DMS 273 treated with DMSO at 0.1 percent for 48 hours (cell line): ENCODE data around the gene SLFN14.
"Not testable (repeated sequence)": the region's sequence is repeated elsewhere in the genome, so short reads cannot be mapped to it uniquely, and the experiment has no call there.

Source experiments
- DNase-seq: peaks from one replicate; lab custom pipeline; 2025; lab: John Stamatoyannopoulos, UW

SLFN14 gene

GRCh38 chr17:35521654-35522256 is 38.9 kb downstream of the SLFN14 start:
- not testable (repeated sequence) for DNase-seq

GRCh38 chr17:35521150-35521549 is 39.5 kb downstream of the SLFN14 start:
- DNase-seq: no peak

GRCh38 chr17:35519906-35520442 is 40.6 kb downstream of the SLFN14 start:
- DNase-seq: no peak

- no peak for DNase-seq
Observed at GRCh38 chr17:35519439-35519838, 41.2 kb downstream of the SLFN14 start.

- not testable (repeated sequence) for DNase-seq
Observed at GRCh38 chr17:35518431-35518830, 42.2 kb downstream of the SLFN14 start.

GRCh38 chr17:35515027-35515426 is 45.6 kb downstream of the SLFN14 start:
- DNase-seq: no peak

- DNase-seq: no peak
Observed at GRCh38 chr17:35514564-35514963, 46.1 kb downstream of the SLFN14 start.
